Measurements from ENCODE around the gene NOX4. TPM values are rescaled to one million over a fixed set of nuclear protein-coding genes. Genes with fewer than 3 reads are reported as not detected.

NOX4 gene
- polyA plus RNA-seq, 3 donors = not detected

DNA sequence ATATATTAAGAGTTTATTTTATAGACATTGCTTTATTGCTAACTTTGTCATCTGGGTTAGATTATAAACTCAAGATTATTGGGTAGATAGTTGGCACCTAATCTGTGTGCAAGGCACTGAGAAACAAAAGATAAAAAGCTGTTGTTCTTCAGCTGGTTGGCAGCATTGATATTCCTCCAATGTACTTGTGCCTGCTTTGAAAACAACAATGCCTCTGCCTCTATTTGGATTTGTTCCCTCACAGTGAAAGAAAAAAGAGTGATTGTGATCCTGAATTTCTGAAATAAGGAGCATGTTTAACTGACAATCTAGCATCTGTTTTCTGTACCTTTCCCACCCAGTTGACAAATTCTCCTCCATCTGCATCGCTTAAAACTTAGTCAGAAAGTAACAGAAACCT, 215.2 kb downstream of the NOX4 start:
- H3K36me3 ChIP-seq (replicated peaks in 1 of 2; ENCODE audit: control insufficient read depth in 1 of 2, insufficient read depth in 2 of 2, low read length in 2 of 2) = no peaks in the 10 kb centered on the region
- Mint-ChIP-seq H3K27me3 (ENCODE audit: low read depth in 3 of 3) (no peaks in the 10 kb centered on the region), H3K27ac (no peak overlapping the region), H3K4me3 (no peak overlapping the region), H3K9me3 (peaks cover 0 to 4% (median 0%) of the 10 kb centered on the region in 7 donors), H3K36me3 (no peaks in the 10 kb centered on the region), H3K4me1 (no peaks in the 10 kb centered on the region)
- no peak overlapping the region for H3K27ac ChIP-seq (ENCODE audit: low read depth in 1 of 2, low read length in 2 of 2)
- DNase-seq = no peak
- TF ChIP-seq, protein P1, sequence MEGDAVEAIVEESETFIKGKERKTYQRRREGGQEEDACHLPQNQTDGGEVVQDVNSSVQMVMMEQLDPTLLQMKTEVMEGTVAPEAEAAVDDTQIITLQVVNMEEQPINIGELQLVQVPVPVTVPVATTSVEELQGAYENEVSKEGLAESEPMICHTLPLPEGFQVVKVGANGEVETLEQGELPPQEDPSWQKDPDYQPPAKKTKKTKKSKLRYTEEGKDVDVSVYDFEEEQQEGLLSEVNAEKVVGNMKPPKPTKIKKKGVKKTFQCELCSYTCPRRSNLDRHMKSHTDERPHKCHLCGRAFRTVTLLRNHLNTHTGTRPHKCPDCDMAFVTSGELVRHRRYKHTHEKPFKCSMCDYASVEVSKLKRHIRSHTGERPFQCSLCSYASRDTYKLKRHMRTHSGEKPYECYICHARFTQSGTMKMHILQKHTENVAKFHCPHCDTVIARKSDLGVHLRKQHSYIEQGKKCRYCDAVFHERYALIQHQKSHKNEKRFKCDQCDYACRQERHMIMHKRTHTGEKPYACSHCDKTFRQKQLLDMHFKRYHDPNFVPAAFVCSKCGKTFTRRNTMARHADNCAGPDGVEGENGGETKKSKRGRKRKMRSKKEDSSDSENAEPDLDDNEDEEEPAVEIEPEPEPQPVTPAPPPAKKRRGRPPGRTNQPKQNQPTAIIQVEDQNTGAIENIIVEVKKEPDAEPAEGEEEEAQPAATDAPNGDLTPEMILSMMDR (IDR thresholded peaks at IDR 0.05) = no peak
- H3K9ac ChIP-seq (ENCODE audit: insufficient read depth, low read length, poor library complexity, severe bottlenecking) = no peak overlapping the region
- H3K4me3 ChIP-seq (replicated peaks in 1 of 3; ENCODE audit: low read depth in 2 of 3, low read length in 3 of 3) = no peak overlapping the region
- H3K9me3 ChIP-seq (replicated peaks in 1 of 2; ENCODE audit: control insufficient read depth in 1 of 2, insufficient read depth in 1 of 2, low read length in 2 of 2) = no peaks in the 10 kb centered on the region
- H3K4me2 ChIP-seq (replicated peaks; ENCODE audit: extremely low read depth, low read length, poor library complexity, severe bottlenecking) = no peak overlapping the region
- H3K27me3 ChIP-seq (ENCODE audit: control insufficient read depth in 2 of 2, insufficient read depth in 2 of 2, low read length in 2 of 2) = no peaks in the 10 kb centered on the region
- no peaks in the 10 kb centered on the region for H4K20me1 ChIP-seq (ENCODE audit: insufficient read depth, low read length)
- no CpG with 5 or more reads among the region's 1 CpG for WGBS (ENCODE audit: insufficient coverage)
- H3K4me1 ChIP-seq (ENCODE audit: control insufficient read depth in 1 of 2, insufficient read depth in 2 of 2, low read length in 2 of 2) = no peaks in the 10 kb centered on the region
- intact Hi-C loops (cut with micrococcal nuclease) = no loop called here
- no peak overlapping the region for H2AFZ ChIP-seq (ENCODE audit: insufficient read depth, low read depth, low read length, poor library complexity, severe bottlenecking)
- H3K79me2 ChIP-seq (ENCODE audit: insufficient read depth, low read length) = no peaks in the 10 kb centered on the region

Other genes with a start within 250 kb of the NOX4 start
- not detected for gene TRIM77, start 218.9 kb upstream of the NOX4 start, polyA plus RNA-seq

Measured in CD14-positive monocyte (primary cell).